HEK293 (cell line): ENCODE results near the gene GPR89A.

ENCODE experiments used
- CTCF ChIA-PET: fragments of 350-600 bp; formaldehyde crosslinking; extraction: SDS; loops from one replicate; lab custom pipeline; 2021; ENCODE audit warnings: antibody characterized with exemption; lab: Yijun Ruan, JAX
- POLR2A ChIA-PET: fragments of 300-600 bp; formaldehyde crosslinking; extraction: SDS; loops from one replicate; lab custom pipeline; 2020; ENCODE audit warnings: antibody characterized with exemption, inconsistent platforms; lab: Yijun Ruan, JAX
- H3K27ac ChIP-seq: fragments of 200-500 bp; sonication (Bioruptor generic); 2 replicates; pipeline ENCODE4 v1.5.1; 2014; ENCODE audit warnings: low read depth, low read length, control low read depth, inconsistent platforms; ENCODE audit errors: extremely low read depth
- H3K36me3 ChIP-seq, 2 experiments: fragments of 200-500 bp in 1 of 2; sonication (Bioruptor generic) in 1 of 2; 1 replicate in 1 of 2; 2 replicates in 1 of 2; pipeline ENCODE4 v1.5.1; 2014 to 2017; ENCODE audit warnings: inconsistent platforms in 2 of 2, low read length in 2 of 2; ENCODE audit not compliant: control insufficient read depth in 2 of 2, insufficient read depth in 1 of 2
- H3K4me1 ChIP-seq: fragments of 200-500 bp; sonication (Bioruptor generic); 2 replicates; pipeline ENCODE4 v1.5.1; 2014; ENCODE audit warnings: mild to moderate bottlenecking, low read length, inconsistent platforms; ENCODE audit not compliant: control insufficient read depth, insufficient read depth
- H3K4me3 ChIP-seq: 2 replicates; pipeline ENCODE4 v1.5.1; 2011; ENCODE audit warnings: low read depth, mild to moderate bottlenecking, control low read depth, low read length, moderate library complexity
- H3K9me3 ChIP-seq: fragments of 200-500 bp; sonication (Bioruptor generic); 2 replicates; pipeline ENCODE4 v1.5.1; 2014; ENCODE audit warnings: low read depth, low read length, inconsistent platforms; ENCODE audit not compliant: control insufficient read depth, insufficient read depth
- GLI4 ChIP-seq: fragments of 450-650 bp; formaldehyde crosslinking; IDR thresholded peaks from 2 replicates; pipeline ENCODE4 v1.5.1; 2016; ENCODE audit warnings: missing biosample characterization, missing genetic modification characterization
- IKZF3 ChIP-seq: fragments of 450-650 bp; IDR thresholded peaks from 2 replicates; pipeline ENCODE4 v1.5.0; 2018; ENCODE audit warnings: missing biosample characterization, mild to moderate bottlenecking, missing genetic modification characterization, moderate library complexity
- KLF1 ChIP-seq: fragments of 450-650 bp; formaldehyde crosslinking; IDR thresholded peaks from 2 replicates; pipeline ENCODE4 v1.5.1; 2016; ENCODE audit warnings: missing biosample characterization, missing genetic modification characterization
- SCRT2 ChIP-seq: fragments of 450-650 bp; formaldehyde crosslinking; IDR thresholded peaks from 2 replicates; pipeline ENCODE4 v1.5.1; 2016; ENCODE audit warnings: missing biosample characterization, missing genetic modification characterization
- ZBTB48 ChIP-seq: fragments of 450-650 bp; formaldehyde crosslinking; IDR thresholded peaks from 2 replicates; pipeline ENCODE4 v1.5.1; 2016; ENCODE audit warnings: missing biosample characterization, missing genetic modification characterization
- ZEB2 ChIP-seq: fragments of 450-650 bp; formaldehyde crosslinking; IDR thresholded peaks from 2 replicates; pipeline ENCODE4 v1.5.1; 2016; ENCODE audit warnings: missing biosample characterization, missing genetic modification characterization
- ZFP3 ChIP-seq: fragments of 450-650 bp; formaldehyde crosslinking; IDR thresholded peaks from 2 replicates; pipeline ENCODE4 v1.5.1; 2016; ENCODE audit warnings: low read depth, missing biosample characterization, missing genetic modification characterization
- ZFP41 ChIP-seq: fragments of 450-650 bp; formaldehyde crosslinking; IDR thresholded peaks from 2 replicates; pipeline ENCODE4 v1.5.1; 2016; ENCODE audit warnings: missing biosample characterization, missing genetic modification characterization, borderline replicate concordance
- ZNF223 ChIP-seq: fragments of 450-650 bp; formaldehyde crosslinking; IDR thresholded peaks from 2 replicates; pipeline ENCODE4 v1.5.1; 2016; ENCODE audit warnings: missing biosample characterization, missing genetic modification characterization
- ZNF248 ChIP-seq: fragments of 450-650 bp; formaldehyde crosslinking; IDR thresholded peaks from 2 replicates; pipeline ENCODE4 v1.5.1; 2017; ENCODE audit warnings: missing biosample characterization, missing genetic modification characterization
- ZNF280D ChIP-seq: fragments of 450-650 bp; formaldehyde crosslinking; IDR thresholded peaks from 2 replicates; pipeline ENCODE4 v1.5.1; 2016; ENCODE audit warnings: missing biosample characterization, missing genetic modification characterization
- ZNF416 ChIP-seq: fragments of 450-650 bp; formaldehyde crosslinking; IDR thresholded peaks from 2 replicates; pipeline ENCODE4 v1.5.1; 2016; ENCODE audit warnings: missing biosample characterization, missing genetic modification characterization
- ZNF449 ChIP-seq: fragments of 450-650 bp; formaldehyde crosslinking; IDR thresholded peaks from 2 replicates; pipeline ENCODE4 v1.5.1; 2017; ENCODE audit warnings: missing biosample characterization, mild to moderate bottlenecking, missing genetic modification characterization, moderate library complexity
- ZNF626 ChIP-seq: fragments of 450-650 bp; sonication (Bioruptor Pico); formaldehyde crosslinking; IDR thresholded peaks from 2 replicates; pipeline ENCODE4 v1.5.1; 2018; ENCODE audit warnings: missing biosample characterization, missing genetic modification characterization, inconsistent platforms
- ZNF629 ChIP-seq: fragments of 450-650 bp; formaldehyde crosslinking; IDR thresholded peaks from 2 replicates; pipeline ENCODE4 v1.5.1; 2017; ENCODE audit warnings: missing biosample characterization, missing genetic modification characterization
- ZNF670 ChIP-seq: fragments of 450-650 bp; formaldehyde crosslinking; IDR thresholded peaks from 2 replicates; pipeline ENCODE4 v1.5.1; 2016; ENCODE audit warnings: missing biosample characterization, missing genetic modification characterization, low read depth
- ZNF747 ChIP-seq: fragments of 450-650 bp; formaldehyde crosslinking; IDR thresholded peaks from 2 replicates; pipeline ENCODE4 v1.5.1; 2016; ENCODE audit warnings: missing biosample characterization, missing genetic modification characterization
- ZNF791 ChIP-seq: fragments of 450-650 bp; formaldehyde crosslinking; IDR thresholded peaks from 2 replicates; pipeline ENCODE4 v1.5.1; 2016; ENCODE audit warnings: missing biosample characterization, missing genetic modification characterization
- TF ChIP-seq, protein P1 (sequence below): fragments of 450-650 bp; formaldehyde crosslinking; IDR thresholded peaks from 2 replicates; pipeline ENCODE4 v1.5.1; 2016; ENCODE audit warnings: missing biosample characterization, missing genetic modification characterization, borderline replicate concordance
- TF ChIP-seq, protein P2 (sequence below): fragments of 450-650 bp; formaldehyde crosslinking; IDR thresholded peaks from 2 replicates; pipeline ENCODE4 v1.5.1; 2016; ENCODE audit warnings: missing biosample characterization, missing genetic modification characterization, borderline replicate concordance
- TF ChIP-seq, protein P3 (sequence below): fragments of 450-650 bp; IDR thresholded peaks from 2 replicates; pipeline ENCODE4 v1.5.1; 2018; ENCODE audit warnings: missing biosample characterization, mild to moderate bottlenecking, missing genetic modification characterization

Gene GPR89A

GRCh38 chr1:145711213-145711651 is 103.4 kb downstream of the GPR89A start (continued):
- TF ChIP-seq, protein P1, sequence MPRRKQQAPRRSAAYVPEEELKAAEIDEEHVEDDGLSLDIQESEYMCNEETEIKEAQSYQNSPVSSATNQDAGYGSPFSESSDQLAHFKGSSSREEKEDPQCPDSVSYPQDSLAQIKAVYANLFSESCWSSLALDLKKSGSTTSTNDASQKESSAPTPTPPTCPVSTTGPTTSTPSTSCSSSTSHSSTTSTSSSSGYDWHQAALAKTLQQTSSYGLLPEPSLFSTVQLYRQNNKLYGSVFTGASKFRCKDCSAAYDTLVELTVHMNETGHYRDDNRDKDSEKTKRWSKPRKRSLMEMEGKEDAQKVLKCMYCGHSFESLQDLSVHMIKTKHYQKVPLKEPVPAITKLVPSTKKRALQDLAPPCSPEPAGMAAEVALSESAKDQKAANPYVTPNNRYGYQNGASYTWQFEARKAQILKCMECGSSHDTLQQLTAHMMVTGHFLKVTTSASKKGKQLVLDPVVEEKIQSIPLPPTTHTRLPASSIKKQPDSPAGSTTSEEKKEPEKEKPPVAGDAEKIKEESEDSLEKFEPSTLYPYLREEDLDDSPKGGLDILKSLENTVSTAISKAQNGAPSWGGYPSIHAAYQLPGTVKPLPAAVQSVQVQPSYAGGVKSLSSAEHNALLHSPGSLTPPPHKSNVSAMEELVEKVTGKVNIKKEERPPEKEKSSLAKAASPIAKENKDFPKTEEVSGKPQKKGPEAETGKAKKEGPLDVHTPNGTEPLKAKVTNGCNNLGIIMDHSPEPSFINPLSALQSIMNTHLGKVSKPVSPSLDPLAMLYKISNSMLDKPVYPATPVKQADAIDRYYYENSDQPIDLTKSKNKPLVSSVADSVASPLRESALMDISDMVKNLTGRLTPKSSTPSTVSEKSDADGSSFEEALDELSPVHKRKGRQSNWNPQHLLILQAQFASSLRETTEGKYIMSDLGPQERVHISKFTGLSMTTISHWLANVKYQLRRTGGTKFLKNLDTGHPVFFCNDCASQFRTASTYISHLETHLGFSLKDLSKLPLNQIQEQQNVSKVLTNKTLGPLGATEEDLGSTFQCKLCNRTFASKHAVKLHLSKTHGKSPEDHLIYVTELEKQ (tag by site-specific recombination): no peak

- ChIA-PET POLR2A (interaction anchor here (0.7 kb wide), 1 partner anchor 25 kb away, joined by 3 read pairs; no protein-coding TSS in a partner anchor), CTCF (interaction anchor here (0.9 kb wide), 1 partner anchor 131 kb away, joined by 3 read pairs; the partner anchor contains the start of gene NUDT17)
- no peaks in the 10 kb centered on the region for H3K4me1 ChIP-seq
- no peak overlapping the region for H3K4me3 ChIP-seq
- no peak overlapping the region for H3K27ac ChIP-seq
- TF ChIP-seq, protein P2, sequence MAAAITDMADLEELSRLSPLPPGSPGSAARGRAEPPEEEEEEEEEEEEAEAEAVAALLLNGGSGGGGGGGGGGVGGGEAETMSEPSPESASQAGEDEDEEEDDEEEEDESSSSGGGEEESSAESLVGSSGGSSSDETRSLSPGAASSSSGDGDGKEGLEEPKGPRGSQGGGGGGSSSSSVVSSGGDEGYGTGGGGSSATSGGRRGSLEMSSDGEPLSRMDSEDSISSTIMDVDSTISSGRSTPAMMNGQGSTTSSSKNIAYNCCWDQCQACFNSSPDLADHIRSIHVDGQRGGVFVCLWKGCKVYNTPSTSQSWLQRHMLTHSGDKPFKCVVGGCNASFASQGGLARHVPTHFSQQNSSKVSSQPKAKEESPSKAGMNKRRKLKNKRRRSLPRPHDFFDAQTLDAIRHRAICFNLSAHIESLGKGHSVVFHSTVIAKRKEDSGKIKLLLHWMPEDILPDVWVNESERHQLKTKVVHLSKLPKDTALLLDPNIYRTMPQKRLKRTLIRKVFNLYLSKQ (tag by site-specific recombination): no peak
- no peak for TF ChIP-seq ZNF248 (tag by site-specific recombination)
- TF ChIP-seq ZFP3 (tag by site-specific recombination): no peak
- TF ChIP-seq ZNF626: no peak
- no peak for TF ChIP-seq ZBTB48 (tag by site-specific recombination)
- TF ChIP-seq ZEB2: no peak
- TF ChIP-seq IKZF3 (tag by site-specific recombination): no peak
- no peak for TF ChIP-seq SCRT2 (tag by site-specific recombination)
- no peak for TF ChIP-seq KLF1 (tag by site-specific recombination)
- TF ChIP-seq ZNF416 (tag by site-specific recombination): no peak
- no peaks in the 10 kb centered on the region for H3K9me3 ChIP-seq
- no peaks in the 10 kb centered on the region; a peak in 1 of 3 replicates for H3K36me3 ChIP-seq
Observed at GRCh38 chr1:145714524-145715111, 106.8 kb downstream of the GPR89A start.

GRCh38 chr1:145716641-145717345 is 109.0 kb downstream of the GPR89A start:
- Histone ChIP-seq H3K4me1 (no peaks in the 10 kb centered on the region), H3K27ac (no peak overlapping the region), H3K36me3 (no peaks in the 10 kb centered on the region; a peak in 1 of 3 replicates), H3K4me3 (no peak overlapping the region), H3K9me3 (no peaks in the 10 kb centered on the region)
- CTCF ChIA-PET: interaction anchor here (1.0 to 1.1 kb wide), 2 partner anchors 9 to 25 kb away, joined by 3 to 4 read pairs; no protein-coding TSS in a partner anchor
- POLR2A ChIA-PET: no interaction called here
- no peak for TF ChIP-seq ZFP41 (tag by site-specific recombination)
- TF ChIP-seq ZNF629 (tag by site-specific recombination): no peak
- TF ChIP-seq ZNF223 (tag by site-specific recombination): no peak
- TF ChIP-seq ZNF670 (tag by site-specific recombination): no peak
- no peak for TF ChIP-seq GLI4 (tag by site-specific recombination)
- TF ChIP-seq, protein P3, sequence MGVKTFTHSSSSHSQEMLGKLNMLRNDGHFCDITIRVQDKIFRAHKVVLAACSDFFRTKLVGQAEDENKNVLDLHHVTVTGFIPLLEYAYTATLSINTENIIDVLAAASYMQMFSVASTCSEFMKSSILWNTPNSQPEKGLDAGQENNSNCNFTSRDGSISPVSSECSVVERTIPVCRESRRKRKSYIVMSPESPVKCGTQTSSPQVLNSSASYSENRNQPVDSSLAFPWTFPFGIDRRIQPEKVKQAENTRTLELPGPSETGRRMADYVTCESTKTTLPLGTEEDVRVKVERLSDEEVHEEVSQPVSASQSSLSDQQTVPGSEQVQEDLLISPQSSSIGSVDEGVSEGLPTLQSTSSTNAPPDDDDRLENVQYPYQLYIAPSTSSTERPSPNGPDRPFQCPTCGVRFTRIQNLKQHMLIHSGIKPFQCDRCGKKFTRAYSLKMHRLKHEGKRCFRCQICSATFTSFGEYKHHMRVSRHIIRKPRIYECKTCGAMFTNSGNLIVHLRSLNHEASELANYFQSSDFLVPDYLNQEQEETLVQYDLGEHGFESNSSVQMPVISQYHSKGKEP: no peak
- no peak for TF ChIP-seq ZNF791 (tag by site-specific recombination)
- no peak for TF ChIP-seq ZNF747 (tag by site-specific recombination)
- no peak for TF ChIP-seq ZNF280D
- TF ChIP-seq ZNF449 (tag by site-specific recombination): no peak
